HG03342 (cell line): ENCODE measurements around the gene LAS1L.
"Not testable (repeated sequence)": the region's sequence is repeated elsewhere in the genome, so short reads cannot be mapped to it uniquely, and the experiment has no call there.

Experiments used
- ATAC-seq: cut with Tn5 transposase; IDR thresholded peaks from one replicate; pipeline ENCODE4 v1.9.1; 2021; ENCODE audit warnings: mild to moderate bottlenecking, moderate library complexity; ENCODE audit not compliant: unreplicated experiment

The LAS1L gene

GRCh38 chrX:65534450-65535292, at the start of gene LAS1L:
Gene LAS1L (minus strand): TSS chrX:65534787. CDS start chrX:65534715, 72 bp downstream.
- peak; percentile 99 for ATAC-seq

GRCh38 chrX:65582450-65583082, 48.0 kb upstream of the LAS1L start:
- no peak for ATAC-seq

- ATAC-seq = peak; percentile 89
These were observed 47.2 kb upstream of the LAS1L start for GRCh38 chrX:65581661-65582339.

- no peak for ATAC-seq
These were observed 43.8 kb upstream of the LAS1L start for GRCh38 chrX:65578346-65578745.

GRCh38 chrX:65576160-65576559, 41.6 kb upstream of the LAS1L start:
- no peak for ATAC-seq

GRCh38 chrX:65575022-65575421, 40.4 kb upstream of the LAS1L start:
- ATAC-seq = no peak

GRCh38 chrX:65574356-65574755, 39.8 kb upstream of the LAS1L start:
- ATAC-seq = no peak

- ATAC-seq = no peak
These were observed 38.4 kb upstream of the LAS1L start for GRCh38 chrX:65572971-65573370.

GRCh38 chrX:65562850-65563249, 28.3 kb upstream of the LAS1L start:
- not testable (repeated sequence) for ATAC-seq

- no peak for ATAC-seq
These were observed 17.1 kb upstream of the LAS1L start for GRCh38 chrX:65551489-65552339.

- ATAC-seq = no peak
These were observed 16.5 kb upstream of the LAS1L start for GRCh38 chrX:65551086-65551485.

- ATAC-seq = no peak
These were observed 10.9 kb upstream of the LAS1L start for GRCh38 chrX:65545456-65545855.

GRCh38 chrX:65537229-65537628, 2.6 kb upstream of the LAS1L start:
- no peak for ATAC-seq

- no peak for ATAC-seq
These were observed 1.7 kb upstream of the LAS1L start for GRCh38 chrX:65536291-65536690.

- no peak for ATAC-seq
These were observed 2.6 kb downstream of the LAS1L start for GRCh38 chrX:65532016-65532415.

GRCh38 chrX:65528705-65529340, 5.8 kb downstream of the LAS1L start:
- ATAC-seq = peak; percentile 74

- ATAC-seq = no peak
These were observed 6.3 kb downstream of the LAS1L start for GRCh38 chrX:65528293-65528692.

- no peak for ATAC-seq
These were observed 10.4 kb downstream of the LAS1L start for GRCh38 chrX:65524139-65524538.

GRCh38 chrX:65522739-65523372, 11.7 kb downstream of the LAS1L start:
- ATAC-seq = no peak

- ATAC-seq = not testable (repeated sequence)
These were observed 15.1 kb downstream of the LAS1L start for GRCh38 chrX:65519530-65519929.
